CD4-positive, alpha-beta T cell (primary cell): ENCODE results near the gene WDR86. TPM values are rescaled to one million over a fixed set of nuclear protein-coding genes. Genes with fewer than 3 reads are reported as not detected.
A peak's percentile ranks its signal among the peaks of the same experiment; 100 is the strongest.

Experiments
- ATAC-seq: fragments of 200-7000 bp; cut with Tn5 transposase; one replicate; pipeline ENCODE4 v1.10.0; 2022; ENCODE audit warnings: mild to moderate bottlenecking; ENCODE audit not compliant: poor library complexity
- CTCF ChIA-PET: fragments of 350-600 bp; sonication (Branson Sonifier 250); formaldehyde crosslinking; loops from one replicate; lab custom pipeline; 2021; ENCODE audit warnings: antibody characterized with exemption, inconsistent platforms; lab: Charles Lee
- POLR2A ChIA-PET: fragments of 350-600 bp; sonication (Branson Sonifier 250); formaldehyde crosslinking; loops from one replicate; lab custom pipeline; 2021; ENCODE audit warnings: antibody characterized with exemption, inconsistent platforms; lab: Charles Lee
- DNase-seq, 14 experiments: peaks; one replicate each; pipeline ENCODE4 v3.0.0-alpha.2; 2013 to 2020; ENCODE audit warnings: mixed read lengths in 2 of 14
- H3K27ac ChIP-seq, 2 donors: one replicate each; pipeline versions ENCODE4 v1.5.1 to v1.7.0; 2013; ENCODE audit warnings: low read length in 2 of 2, low read depth in 1 of 2, mild to moderate bottlenecking in 1 of 2
- H3K27me3 ChIP-seq, 2 experiments: 1 replicate in 1 of 2; 2 replicates in 1 of 2; pipeline versions ENCODE4 v1.6.1 to v1.7.0; 2013; ENCODE audit warnings: low read length in 2 of 2, control low read depth in 1 of 2, mild to moderate bottlenecking in 1 of 2, moderate library complexity in 1 of 2; ENCODE audit not compliant: insufficient read depth in 2 of 2, control insufficient read depth in 1 of 2
- H3K36me3 ChIP-seq: one replicate; pipeline ENCODE4 v1.6.1; 2013; ENCODE audit warnings: low read length, control low read depth; ENCODE audit not compliant: insufficient read depth
- H3K4me1 ChIP-seq: one replicate; pipeline ENCODE4 v1.6.1; 2013; ENCODE audit warnings: low read length, control low read depth; ENCODE audit not compliant: insufficient read depth
- H3K4me3 ChIP-seq: one replicate; pipeline ENCODE4 v1.5.1; 2013; ENCODE audit warnings: mild to moderate bottlenecking, low read length, moderate library complexity
- H3K9me3 ChIP-seq, 2 experiments: 1 replicate in 1 of 2; 2 replicates in 1 of 2; pipeline versions ENCODE4 v1.6.1 to v1.7.0; 2013; ENCODE audit warnings: low read length in 2 of 2, mild to moderate bottlenecking in 2 of 2, control low read depth in 1 of 2, moderate library complexity in 1 of 2; ENCODE audit not compliant: control insufficient read depth in 1 of 2, insufficient read depth in 1 of 2
- H3K27ac Mint-ChIP-seq: one replicate; pipeline ENCODE4 v1.8.0; 2020; ENCODE audit warnings: mixed read lengths
- H3K27me3 Mint-ChIP-seq: one replicate; pipeline ENCODE4 v1.8.0; 2021; ENCODE audit warnings: mixed read lengths
- H3K36me3 Mint-ChIP-seq: one replicate; pipeline ENCODE4 v1.8.0; 2021; ENCODE audit warnings: low read depth, mixed read lengths
- H3K4me1 Mint-ChIP-seq: one replicate; pipeline ENCODE4 v1.8.0; 2021; ENCODE audit warnings: low read depth, mixed read lengths
- H3K4me3 Mint-ChIP-seq: one replicate; pipeline ENCODE4 v1.8.0; 2020; ENCODE audit warnings: mild to moderate bottlenecking, mixed read lengths
- H3K9me3 Mint-ChIP-seq: one replicate; pipeline ENCODE4 v1.8.0; 2020; ENCODE audit warnings: mixed read lengths
- intact Hi-C, 2 experiments: fragments of 100-400 bp; cut with DNase I in 1 of 2; cut with micrococcal nuclease in 1 of 2; formaldehyde crosslinking; loops; one replicate each; pipeline versions ENCODE4 v1.15.1 to v1.9.0; 2023 to 2025; cut with DNase I, micrococcal nuclease
- total RNA-seq, 174 experiments: library from RNA in 2 of 174; stranded (reverse) in 2 of 174; gene quantifications; one replicate each; pipeline ENCODE4 v1.2.3 and lab custom pipeline; 2021 to 2026
- TF ChIP-seq, protein P1 (sequence below): fragments of 200-600 bp; IDR thresholded peaks from one replicate; pipeline ENCODE4 v1.8.0; 2022; ENCODE audit warnings: antibody characterized with exemption, mild to moderate bottlenecking

WDR86 gene
- total RNA-seq, 2 experiments from 2014 or later = 5.6 to 6.2 TPM

DNA sequence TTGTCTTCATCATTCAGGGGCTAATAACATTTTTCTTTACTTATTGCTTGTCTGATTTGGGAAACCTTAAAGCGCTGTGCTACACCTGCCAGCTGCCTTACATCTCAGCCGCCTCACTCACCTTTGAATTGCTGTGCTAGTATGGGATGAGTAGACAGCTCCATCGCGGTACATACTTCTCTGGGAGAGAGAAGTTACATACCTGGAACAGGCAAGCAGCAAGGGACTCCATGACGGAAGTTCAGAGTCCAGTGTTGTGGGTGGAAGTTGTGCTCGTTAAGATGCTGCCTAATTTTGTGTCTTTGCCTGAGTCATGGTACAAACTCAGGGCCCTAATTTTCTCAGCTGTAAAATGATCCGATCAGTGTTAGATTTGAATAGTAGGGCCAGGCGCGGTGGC lies 66.3 kb downstream of the WDR86 start:
- Mint-ChIP-seq H3K36me3 (peaks cover 55% of the 10 kb centered on the region), H3K27me3 (no peaks in the 10 kb centered on the region), H3K4me3 (peak overlapping the region; percentile 93), H3K4me1 (peaks cover 59% of the 10 kb centered on the region), H3K27ac (peak overlapping the region; percentile 92), H3K9me3 (peaks cover 5% of the 10 kb centered on the region)
- CTCF ChIA-PET = no interaction called here
- H3K9me3 ChIP-seq = no peaks in the 10 kb centered on the region
- POLR2A ChIA-PET = no interaction called here
- ATAC-seq (no peak), DNase-seq (no peak)
- no peak overlapping the region for H3K4me3 ChIP-seq
- H3K27ac ChIP-seq = no peak overlapping the region
- H3K36me3 ChIP-seq = peaks cover 40% of the 10 kb centered on the region
- no peaks in the 10 kb centered on the region for H3K27me3 ChIP-seq
- intact Hi-C loops = loop anchor here in 1 of 2 experiments (5.0 to 10.0 kb wide), 3 partner anchors 181 to 1331 kb away; partner anchors contain the start of gene XRCC2
- peaks cover 40% of the 10 kb centered on the region for H3K4me1 ChIP-seq
- TF ChIP-seq, protein P1, sequence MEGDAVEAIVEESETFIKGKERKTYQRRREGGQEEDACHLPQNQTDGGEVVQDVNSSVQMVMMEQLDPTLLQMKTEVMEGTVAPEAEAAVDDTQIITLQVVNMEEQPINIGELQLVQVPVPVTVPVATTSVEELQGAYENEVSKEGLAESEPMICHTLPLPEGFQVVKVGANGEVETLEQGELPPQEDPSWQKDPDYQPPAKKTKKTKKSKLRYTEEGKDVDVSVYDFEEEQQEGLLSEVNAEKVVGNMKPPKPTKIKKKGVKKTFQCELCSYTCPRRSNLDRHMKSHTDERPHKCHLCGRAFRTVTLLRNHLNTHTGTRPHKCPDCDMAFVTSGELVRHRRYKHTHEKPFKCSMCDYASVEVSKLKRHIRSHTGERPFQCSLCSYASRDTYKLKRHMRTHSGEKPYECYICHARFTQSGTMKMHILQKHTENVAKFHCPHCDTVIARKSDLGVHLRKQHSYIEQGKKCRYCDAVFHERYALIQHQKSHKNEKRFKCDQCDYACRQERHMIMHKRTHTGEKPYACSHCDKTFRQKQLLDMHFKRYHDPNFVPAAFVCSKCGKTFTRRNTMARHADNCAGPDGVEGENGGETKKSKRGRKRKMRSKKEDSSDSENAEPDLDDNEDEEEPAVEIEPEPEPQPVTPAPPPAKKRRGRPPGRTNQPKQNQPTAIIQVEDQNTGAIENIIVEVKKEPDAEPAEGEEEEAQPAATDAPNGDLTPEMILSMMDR = no peak

GRCh38 chr7:151342811-151343210 lies 67.0 kb downstream of the WDR86 start:
- CTCF ChIA-PET = interaction anchor here (1.8 to 3.8 kb wide), 2 partner anchors 8 to 28 kb away, joined by 12 to 25 read pairs; no protein-coding TSS in a partner anchor
- no peak for ATAC-seq
- Mint-ChIP-seq H3K36me3 (peaks cover 49% of the 10 kb centered on the region), H3K4me3 (peak overlapping the region; percentile 93), H3K4me1 (peaks cover 56% of the 10 kb centered on the region), H3K9me3 (peaks cover 5% of the 10 kb centered on the region), H3K27ac (peak overlapping the region; percentile 92), H3K27me3 (no peaks in the 10 kb centered on the region)
- Histone ChIP-seq H3K4me1 (peaks cover 38% of the 10 kb centered on the region), H3K36me3 (peaks cover 37% of the 10 kb centered on the region), H3K27me3 (no peaks in the 10 kb centered on the region), H3K4me3 (peak overlapping the region; percentile 88), H3K9me3 (no peaks in the 10 kb centered on the region), H3K27ac (peak overlapping the region in 1 of 2 donors; percentile 55)
- POLR2A ChIA-PET = no interaction called here
- no peak for DNase-seq
- TF ChIP-seq, protein P1 = no peak
- intact Hi-C loops = loop anchor here (1.0 to 10.0 kb wide), 4 partner anchors 7 to 1332 kb away; partner anchors contain the start of gene XRCC2 (in 1 of the 2)

DNA sequence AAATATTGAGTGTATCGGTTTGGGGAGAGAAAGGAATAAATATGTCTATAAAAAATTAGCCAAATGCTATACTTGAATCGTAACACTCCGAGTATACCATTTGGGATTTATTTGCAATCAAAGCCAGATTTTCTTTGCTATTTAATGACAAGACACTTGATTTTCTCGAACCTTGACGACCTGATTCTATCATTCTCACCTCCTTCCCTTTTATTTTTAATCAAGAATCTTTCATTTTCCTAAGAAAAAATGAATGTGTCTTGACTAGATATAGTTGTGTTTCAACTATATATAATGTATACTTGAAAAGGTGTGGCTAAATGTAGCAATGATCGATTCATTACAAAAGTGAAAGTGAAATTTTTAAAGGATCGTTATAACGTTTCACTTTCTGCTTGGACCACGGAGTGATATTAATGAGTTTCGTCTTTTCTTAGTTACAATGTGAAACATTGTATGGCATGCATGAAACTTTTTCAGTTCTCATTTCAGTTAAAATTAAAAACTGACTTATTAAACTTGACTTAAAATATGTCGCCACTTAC lies 67.7 kb downstream of the WDR86 start:
- H3K36me3 ChIP-seq = peaks cover 31% of the 10 kb centered on the region
- peak; percentile 14 for ATAC-seq
- POLR2A ChIA-PET = interaction anchor here (0.9 to 3.4 kb wide), 9 partner anchors 9 to 801 kb away, joined by 3 to 65 read pairs (median 4); partner anchors contain the start of genes ABCF2 and RHEB
- CTCF ChIA-PET = interaction anchor here (1.2 to 3.8 kb wide), 3 partner anchors 9 to 38 kb away, joined by 3 to 25 read pairs (median 12); no protein-coding TSS in a partner anchor
- H3K27me3 ChIP-seq = no peaks in the 10 kb centered on the region
- Mint-ChIP-seq H3K27me3 (no peaks in the 10 kb centered on the region), H3K4me3 (peak overlapping the region; percentile 93), H3K36me3 (peaks cover 43% of the 10 kb centered on the region), H3K27ac (peak overlapping the region; percentile 92), H3K9me3 (peaks cover 5% of the 10 kb centered on the region), H3K4me1 (peaks cover 50% of the 10 kb centered on the region)
- peak overlapping the region; percentile 55 to 88 for H3K27ac ChIP-seq
- peaks cover 36% of the 10 kb centered on the region for H3K4me1 ChIP-seq
- H3K9me3 ChIP-seq = no peaks in the 10 kb centered on the region
- TF ChIP-seq, protein P1 = no peak
- peak overlapping the region; percentile 88 for H3K4me3 ChIP-seq
- intact Hi-C loops = loop anchor here (1.0 to 10.0 kb wide), 4 partner anchors 8 to 1333 kb away; partner anchors contain the start of gene XRCC2 (in 1 of the 2)
- peak in 3 of 14 experiments; percentile 61 to 81 (median 67) for DNase-seq
